ENCODE results near the gene FZD1. TPM values are rescaled to one million over a fixed set of nuclear protein-coding genes. Genes with fewer than 3 reads are reported as not detected.

Gene FZD1
- 2.1 to 2.6 TPM (median 2.4 TPM) in 5 replicates for total RNA-seq (2022; extraction: Qiagen RNA extraction; ENCODE audit: low read depth)

DNA sequence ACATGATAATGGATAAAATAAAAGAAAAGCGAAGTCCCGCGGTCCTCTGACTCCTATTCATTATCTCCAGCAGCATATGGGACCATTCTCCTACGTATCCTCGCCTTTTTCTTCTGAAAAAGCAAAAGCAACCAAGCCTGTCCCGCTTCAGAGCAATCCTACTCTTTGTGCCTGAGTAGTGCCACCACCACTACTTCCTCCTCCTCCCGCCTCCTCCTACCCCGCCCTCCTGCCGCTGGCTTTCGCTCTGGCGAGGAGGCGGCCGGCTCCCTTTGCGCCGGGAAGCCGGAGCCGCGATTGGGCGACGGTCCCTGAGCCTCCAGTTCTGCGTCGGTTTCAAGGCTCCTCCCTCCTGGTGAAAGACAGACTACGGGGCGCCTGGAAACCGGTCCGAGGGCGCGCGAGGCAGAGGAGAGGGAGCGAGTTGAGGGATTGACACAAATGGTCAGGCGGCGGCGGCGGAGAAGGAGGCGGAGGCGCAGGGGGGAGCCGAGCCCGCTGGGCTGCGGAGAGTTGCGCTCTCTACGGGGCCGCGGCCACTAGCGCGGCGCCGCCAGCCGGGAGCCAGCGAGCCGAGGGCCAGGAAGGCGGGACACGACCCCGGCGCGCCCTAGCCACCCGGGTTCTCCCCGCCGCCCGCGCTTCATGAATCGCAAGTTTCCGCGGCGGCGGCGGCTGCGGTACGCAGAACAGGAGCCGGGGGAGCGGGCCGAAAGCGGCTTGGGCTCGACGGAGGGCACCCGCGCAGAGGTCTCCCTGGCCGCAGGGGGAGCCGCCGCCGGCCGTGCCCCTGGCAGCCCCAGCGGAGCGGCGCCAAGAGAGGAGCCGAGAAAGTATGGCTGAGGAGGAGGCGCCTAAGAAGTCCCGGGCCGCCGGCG is at the start of gene FZD1:
Gene FZD1 (plus strand): TSS at position 388 of the 878 bp plus-strand sequence. CDS start 448 bp downstream, at position 836.

